ENCODE results near the gene ZNF175. TPM values are rescaled to one million over a fixed set of nuclear protein-coding genes. Genes with fewer than 3 reads are reported as not detected.

Gene ZNF175
- total and polyA plus RNA-seq, 9 of the 15 experiments (the other 6 are each of a cell fraction or from before 2014, with no cell fraction given) = 3.7 to 37.9 (median 14.0) TPM

DNA sequence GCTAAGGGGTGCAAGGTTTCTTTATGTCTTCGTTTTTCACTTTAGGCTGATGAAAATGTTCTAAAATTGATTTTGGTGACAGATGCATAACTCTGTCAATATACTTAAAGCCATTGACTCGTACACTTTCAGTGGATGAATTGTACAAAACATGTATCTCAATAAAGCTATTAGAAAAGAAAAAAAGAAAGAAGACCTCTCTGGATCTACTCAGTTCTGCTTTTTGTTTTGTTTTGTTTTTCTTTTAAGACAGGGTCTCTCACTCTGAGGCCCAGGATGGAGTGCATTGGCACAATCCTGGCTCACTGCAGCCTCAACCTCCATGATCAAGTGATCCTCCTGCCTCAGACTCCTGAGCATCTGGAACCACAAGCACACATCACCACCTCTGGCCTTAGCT is 55.6 kb downstream of the ZNF175 start:
- WGBS (ENCODE audit: insufficient coverage, low coverage, missing lambda C conversion rate) = 3% methylated on average over 2 of the region's 2 CpGs
- Histone ChIP-seq H3K9me3 (replicated peaks; ENCODE audit: control insufficient read depth, insufficient read depth, low read depth, low read length) (no peaks in the 10 kb centered on the region), H3K4me1 (replicated peaks in 1 of 2; ENCODE audit: control insufficient read depth in 2 of 2, insufficient read depth in 2 of 2, low read length in 2 of 2) (peaks cover 0 to 3% of the 10 kb centered on the region in 2 experiments; a peak in 1 of 5 replicates), H3K36me3 (ENCODE audit: control insufficient read depth, insufficient read depth, low read length) (no peaks in the 10 kb centered on the region), H3K4me2 (ENCODE audit: insufficient read depth, low read length) (no peak overlapping the region), H3K79me2 (ENCODE audit: control insufficient read depth, insufficient read depth, low read length) (no peaks in the 10 kb centered on the region), H3K4me3 (no peak overlapping the region), H3K27me3 (ENCODE audit: control insufficient read depth in 2 of 2, insufficient read depth in 2 of 2, low read length in 2 of 2) (peaks cover 40 to 58% of the 10 kb centered on the region in 2 experiments), H3K9me1 (ENCODE audit: control insufficient read depth, insufficient read depth, low read length) (no peaks in the 10 kb centered on the region), H2AFZ (ENCODE audit: low read depth, low read length) (no peak overlapping the region), H3K9ac (ENCODE audit: insufficient read depth in 1 of 2, low read depth in 2 of 2, low read length in 2 of 2) (no peak overlapping the region), H3K27ac (ENCODE audit: extremely low read depth, low read depth, low read length) (no peak overlapping the region), H4K20me1 (replicated peaks; ENCODE audit: control insufficient read depth, insufficient read depth, low read length) (no peaks in the 10 kb centered on the region)
- ATAC-seq (no peak; the same call in 2 of the 3 replicates), FAIRE-seq (no peak), DNase-seq (ENCODE audit: extremely low read depth in 1 of 4, low spot score in 3 of 4) (no peak)
- intact Hi-C loops (cut with micrococcal nuclease) (no loop called here), in situ Hi-C loops (cut with MboI) (no loop called here)
- CTCF ChIA-PET (ENCODE audit: low intra/inter-chr PET ratio) = no interaction called here
- no TSS peak for BruUV-seq (replicated peaks)
- POLR2A ChIA-PET = interaction anchor here (0.7 kb wide), 1 partner anchor 9 kb away, joined by 3 read pairs; no protein-coding TSS in a partner anchor
- TF ChIP-seq SIX5 (IDR thresholded peaks at IDR 0.05; ENCODE audit: borderline replicate concordance in 1 of 2, insufficient read depth in 1 of 2, low read depth in 1 of 2, low read length in 2 of 2) = no peak
- TF ChIP-seq MEF2D (tag; conservative IDR thresholded peaks at IDR 0.05; ENCODE audit: low read depth) = no peak
- TF ChIP-seq ZNF408 (CRISPR knock-in tag; IDR thresholded peaks at IDR 0.05; ENCODE audit: low read depth) = no peak
- no peak for TF ChIP-seq CBFA2T3 (IDR thresholded peaks at IDR 0.05)
- TF ChIP-seq ZNF75A (CRISPR knock-in tag; IDR thresholded peaks at IDR 0.05) = no peak
- TF ChIP-seq TAF7 (tag; IDR thresholded peaks at IDR 0.05) = no peak
- TF ChIP-seq, protein P1, sequence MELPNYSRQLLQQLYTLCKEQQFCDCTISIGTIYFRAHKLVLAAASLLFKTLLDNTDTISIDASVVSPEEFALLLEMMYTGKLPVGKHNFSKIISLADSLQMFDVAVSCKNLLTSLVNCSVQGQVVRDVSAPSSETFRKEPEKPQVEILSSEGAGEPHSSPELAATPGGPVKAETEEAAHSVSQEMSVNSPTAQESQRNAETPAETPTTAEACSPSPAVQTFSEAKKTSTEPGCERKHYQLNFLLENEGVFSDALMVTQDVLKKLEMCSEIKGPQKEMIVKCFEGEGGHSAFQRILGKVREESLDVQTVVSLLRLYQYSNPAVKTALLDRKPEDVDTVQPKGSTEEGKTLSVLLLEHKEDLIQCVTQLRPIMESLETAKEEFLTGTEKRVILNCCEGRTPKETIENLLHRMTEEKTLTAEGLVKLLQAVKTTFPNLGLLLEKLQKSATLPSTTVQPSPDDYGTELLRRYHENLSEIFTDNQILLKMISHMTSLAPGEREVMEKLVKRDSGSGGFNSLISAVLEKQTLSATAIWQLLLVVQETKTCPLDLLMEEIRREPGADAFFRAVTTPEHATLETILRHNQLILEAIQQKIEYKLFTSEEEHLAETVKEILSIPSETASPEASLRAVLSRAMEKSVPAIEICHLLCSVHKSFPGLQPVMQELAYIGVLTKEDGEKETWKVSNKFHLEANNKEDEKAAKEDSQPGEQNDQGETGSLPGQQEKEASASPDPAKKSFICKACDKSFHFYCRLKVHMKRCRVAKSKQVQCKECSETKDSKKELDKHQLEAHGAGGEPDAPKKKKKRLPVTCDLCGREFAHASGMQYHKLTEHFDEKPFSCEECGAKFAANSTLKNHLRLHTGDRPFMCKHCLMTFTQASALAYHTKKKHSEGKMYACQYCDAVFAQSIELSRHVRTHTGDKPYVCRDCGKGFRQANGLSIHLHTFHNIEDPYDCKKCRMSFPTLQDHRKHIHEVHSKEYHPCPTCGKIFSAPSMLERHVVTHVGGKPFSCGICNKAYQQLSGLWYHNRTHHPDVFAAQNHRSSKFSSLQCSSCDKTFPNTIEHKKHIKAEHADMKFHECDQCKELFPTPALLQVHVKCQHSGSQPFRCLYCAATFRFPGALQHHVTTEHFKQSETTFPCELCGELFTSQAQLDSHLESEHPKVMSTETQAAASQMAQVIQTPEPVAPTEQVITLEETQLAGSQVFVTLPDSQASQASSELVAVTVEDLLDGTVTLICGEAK (IDR thresholded peaks at IDR 0.05) = peak; percentile 75
- TF ChIP-seq, protein P1 (CRISPR knock-in tag; IDR thresholded peaks at IDR 0.05) = peak; percentile 15; the same call in 1 of the 2 replicates

Measured in K562 (cell line).